NCI-H146 treated with DMSO at 0.1 percent for 48 hours (cell line): ENCODE results near the gene GP9.
"Not testable (repeated sequence)": the region's sequence is repeated elsewhere in the genome, so short reads cannot be mapped to it uniquely, and the experiment has no call there.

Experiments used
- DNase-seq: peaks from one replicate; lab custom pipeline; 2025; ENCODE audit not compliant: unreplicated experiment; lab: John Stamatoyannopoulos, UW

Gene GP9

GRCh38 chr3:129106866-129107565 is 46.4 kb downstream of the GP9 start:
- DNase-seq: no peak

- DNase-seq: no peak
Measured at GRCh38 chr3:129107793-129108192, 47.2 kb downstream of the GP9 start.

- DNase-seq: not testable (repeated sequence)
Measured at GRCh38 chr3:129111076-129111780, 50.6 kb downstream of the GP9 start.
